HepG2 (cell line): ENCODE results near the gene PPA1. TPM values are rescaled to one million over a fixed set of nuclear protein-coding genes. Genes with fewer than 3 reads are reported as not detected.
A peak's percentile ranks its signal among the peaks of the same experiment; 100 is the strongest.

ENCODE experiments used
- ATAC-seq: fragments of 200-7000 bp; cut with Tn5 transposase; 3 replicates; pipeline ENCODE4 v1.9.1; 2020; ENCODE audit warnings: mild to moderate bottlenecking, moderate library complexity
- BruUV-seq: library from RNA; stranded (reverse); fragments of 400-500 nt; replicated peaks from 2 replicates; lab custom pipeline; 2021; lab: Mats Ljungman, UMichigan
- CTCF ChIA-PET: fragments of 300-600 bp; formaldehyde crosslinking; extraction: SDS; loops from one replicate; lab custom pipeline; 2021; ENCODE audit warnings: low total read pairs, inconsistent platforms, low intra/inter-chr PET ratio; lab: Yijun Ruan, JAX
- POLR2A ChIA-PET: fragments of 350-600 bp; sonication (Branson Sonifier 250); formaldehyde crosslinking; loops from one replicate; lab custom pipeline; 2020; ENCODE audit warnings: antibody characterized with exemption, inconsistent platforms; lab: Yijun Ruan, JAX
- DNase-seq: peaks from one replicate; pipeline ENCODE4 v3.0.0-alpha.2; 2015; ENCODE audit warnings: low spot score
- FAIRE-seq: peaks from 3 replicates; lab custom pipeline; 2011; peaks lifted over from hg19 to GRCh38; lab: Jason Lieb, UNC
- H2AFZ ChIP-seq: one replicate; pipeline ENCODE4 v1.6.1; 2011; ENCODE audit warnings: low read length, inconsistent platforms
- H3K27ac ChIP-seq: fragments of 300-600 bp; 3 replicates; pipeline ENCODE4 v1.8.0; 2011; ENCODE audit warnings: mixed run types, mild to moderate bottlenecking, mixed read lengths, low read length, inconsistent platforms; ENCODE audit not compliant: insufficient read depth; ENCODE audit errors: extremely low read length
- H3K27me3 ChIP-seq, 2 experiments: fragments of 200-600 bp in 1 of 2; 2 replicates in 1 of 2; 3 replicates in 1 of 2; pipeline versions ENCODE4 v1.6.0 to v1.8.0; 2011; ENCODE audit warnings: low read length in 2 of 2, mild to moderate bottlenecking in 2 of 2, moderate library complexity in 2 of 2, inconsistent platforms in 1 of 2; ENCODE audit not compliant: insufficient read depth in 2 of 2, control insufficient read depth in 1 of 2
- H3K36me3 ChIP-seq, 2 experiments: fragments of 200-600 bp in 1 of 2; replicated peaks in 1 of 2; 2 replicates in 1 of 2; 3 replicates in 1 of 2; pipeline versions ENCODE4 v1.5.1 to v1.8.0; 2011; ENCODE audit warnings: low read length in 2 of 2, inconsistent platforms in 1 of 2; ENCODE audit not compliant: insufficient read depth in 2 of 2, control insufficient read depth in 1 of 2
- H3K4me1 ChIP-seq: 2 replicates; pipeline ENCODE4 v1.5.1; 2012; ENCODE audit warnings: low read length, inconsistent platforms; ENCODE audit not compliant: insufficient read depth
- H3K4me2 ChIP-seq: 2 replicates; pipeline ENCODE4 v1.6.0; 2011; ENCODE audit warnings: low read depth, low read length, inconsistent platforms
- H3K4me3 ChIP-seq, 3 experiments: fragments of 200-600 bp in 1 of 3; sonication (generic), shearing (Covaris generic) in 1 of 3; replicated peaks in 1 of 3; 2 replicates each; pipeline ENCODE4 v1.5.1; 2011 to 2016; ENCODE audit warnings: low read length in 3 of 3, inconsistent platforms in 2 of 3, low read depth in 2 of 3, mild to moderate bottlenecking in 2 of 3, control low read depth in 1 of 3, mixed read lengths in 1 of 3; ENCODE audit not compliant: insufficient read depth in 1 of 3
- H3K79me2 ChIP-seq: one replicate; pipeline ENCODE4 v1.6.1; 2011; ENCODE audit warnings: low read length, inconsistent platforms; ENCODE audit not compliant: insufficient read depth
- H3K9ac ChIP-seq: 2 replicates; pipeline ENCODE4 v1.6.0; 2011; ENCODE audit warnings: mild to moderate bottlenecking, low read depth, low read length, inconsistent platforms; ENCODE audit not compliant: insufficient read depth
- H3K9me3 ChIP-seq: 2 replicates; pipeline ENCODE4 v1.5.1; 2012; ENCODE audit warnings: mild to moderate bottlenecking, low read length
- H4K20me1 ChIP-seq: 2 replicates; pipeline ENCODE4 v1.6.0; 2011; ENCODE audit warnings: inconsistent platforms, mild to moderate bottlenecking, low read length, moderate library complexity; ENCODE audit not compliant: insufficient read depth
- ARNTL ChIP-seq: sonication (generic); formaldehyde crosslinking; IDR thresholded peaks from 2 replicates; pipeline ENCODE4 v1.4.0; 2020; ENCODE audit warnings: mild to moderate bottlenecking, missing genetic modification reagents
- DNMT1 ChIP-seq: sonication (generic); formaldehyde crosslinking; IDR thresholded peaks from 2 replicates; pipeline ENCODE4 v1.5.1; 2020; ENCODE audit warnings: mild to moderate bottlenecking, missing genetic modification reagents
- HNRNPK ChIP-seq: fragments of 200-400 bp; formaldehyde crosslinking; IDR thresholded peaks from 2 replicates; pipeline ENCODE4 v1.6.1; 2018; ENCODE audit warnings: low read length, low read depth, moderate library complexity, mild to moderate bottlenecking; ENCODE audit not compliant: poor library complexity, severe bottlenecking
- PCBP1 ChIP-seq: fragments of 200-400 bp; formaldehyde crosslinking; IDR thresholded peaks from 2 replicates; pipeline ENCODE4 v1.6.1; 2017; ENCODE audit warnings: mild to moderate bottlenecking, low read depth, low read length, borderline replicate concordance
- TSC22D2 ChIP-seq: sonication (generic); formaldehyde crosslinking; IDR thresholded peaks from 2 replicates; pipeline ENCODE4 v1.5.1; 2020; ENCODE audit warnings: missing genetic modification reagents, mild to moderate bottlenecking, borderline replicate concordance
- YY1 ChIP-seq: IDR thresholded peaks from 2 replicates; pipeline ENCODE4 v1.6.1; 2011; ENCODE audit warnings: low read length, low read depth, moderate library complexity, mild to moderate bottlenecking; ENCODE audit not compliant: insufficient read depth, insufficient replicate concordance
- ZNF10 ChIP-seq: sonication (generic); formaldehyde crosslinking; IDR thresholded peaks from 2 replicates; pipeline ENCODE4 v1.4.0; 2020; ENCODE audit warnings: mild to moderate bottlenecking, low read depth, missing genetic modification reagents, borderline replicate concordance
- ZNF205 ChIP-seq: IDR thresholded peaks from 2 replicates; pipeline ENCODE4 v1.6.1; 2018; ENCODE audit warnings: missing biosample characterization, missing genetic modification reagents
- ZNF263 ChIP-seq: sonication (generic); formaldehyde crosslinking; IDR thresholded peaks from 2 replicates; pipeline ENCODE4 v1.4.0; 2020; ENCODE audit warnings: missing genetic modification reagents
- WGBS: methylation state at CpG from one replicate; pipeline ENCODE4 v1.1.6; 2017; ENCODE audit warnings: low lambda C conversion rate; 5-methylcytosine and 5-hydroxymethylcytosine counted together
- in situ Hi-C: cut with HindIII; loops from 2 replicates; pipeline ENCODE4 v1.10.0; 2017; ENCODE audit warnings: low pct_unique_long_range_greater_than_20kb; ENCODE audit not compliant: extremely low pct_ligation_motif_present
- intact Hi-C: fragments of 100-400 bp; cut with micrococcal nuclease; formaldehyde crosslinking; loops from one replicate; pipeline ENCODE4 v1.10.0; 2022; ENCODE audit not compliant: unreplicated experiment
- polyA plus RNA-seq, 8 experiments: library from polyadenylated mRNA; depleted of rRNA in 3 of 8; stranded (reverse) in 7 of 8; unstranded in 1 of 8; fragments of >200 nt; fragmentation: Illumina TruSeq in 4 of 8; extraction: Trizol in 4 of 8; gene quantifications; 2 replicates each; pipeline versions ENCODE4 v1.2.1 to v1.2.3, GENCODE V29; 2011 to 2016; ENCODE audit warnings: low read depth in 4 of 8, missing spikeins in 1 of 8, mixed read lengths in 1 of 8; ENCODE audit not compliant: insufficient read depth in 1 of 8
- total RNA-seq, 5 experiments: library from RNA; depleted of rRNA; stranded (reverse); fragments of >200 nt; fragmentation: Illumina TruSeq; extraction: Trizol; gene quantifications; 2 replicates each; pipeline ENCODE4 v1.2.3, GENCODE V29; 2016; ENCODE audit warnings: low read depth in 1 of 5

PPA1 gene
- total and polyA plus RNA-seq, 2 of the 13 experiments (the other 11 are each of a cell fraction or from before 2014, with no cell fraction given), result 136 to 250 TPM

GRCh38 chr10:70162151-70162891 lies 70.9 kb downstream of the PPA1 start:
- Histone ChIP-seq H3K9ac (no peak overlapping the region), H2AFZ (no peak overlapping the region), H4K20me1 (peaks cover 61% of the 10 kb centered on the region), H3K27me3 (no peaks in the 10 kb centered on the region), H3K9me3 (no peaks in the 10 kb centered on the region), H3K4me3 (no peak overlapping the region), H3K79me2 (peaks cover 83% of the 10 kb centered on the region), H3K4me2 (no peak overlapping the region; the same call in 1 of the 2 replicates), H3K36me3 (peaks cover 11 to 72% of the 10 kb centered on the region in 2 experiments), H3K27ac (no peak overlapping the region), H3K4me1 (peaks cover 68% of the 10 kb centered on the region)
- intact Hi-C loops (no loop called here), in situ Hi-C loops (no loop called here)
- FAIRE-seq (no peak), ATAC-seq (no peak), DNase-seq (no peak)
- TF ChIP-seq ZNF263 (CRISPR knock-in tag) (no peak), ARNTL (CRISPR knock-in tag) (no peak), DNMT1 (no peak), YY1 (no peak), ZNF205 (no peak), ZNF10 (CRISPR knock-in tag) (no peak), HNRNPK (peak; percentile 94), TSC22D2 (CRISPR knock-in tag) (no peak), PCBP1 (0 out of 2 replicates have a peak, but pooled peaks have one; percentile 69)
- BruUV-seq, result no TSS peak
- POLR2A ChIA-PET, result interaction anchor here (1.3 to 1.9 kb wide), 2 partner anchors 8 to 12 kb away, joined by 4 to 18 read pairs; partner anchors contain the start of gene SAR1A
- CTCF ChIA-PET, result no interaction called here
- 96% methylated on average over 2 of the region's 2 CpGs for WGBS
